LHCN-M2 (cell line): ENCODE measurements around the gene FGF1. TPM values are rescaled to one million over a fixed set of nuclear protein-coding genes. Genes with fewer than 3 reads are reported as not detected.

Experiments used
- DNase-seq: peaks from one replicate; pipeline ENCODE4 v3.0.0-alpha.2; 2012; ENCODE audit warnings: low read depth
- total RNA-seq: library from RNA; depleted of rRNA; stranded (reverse); fragments of >200 nt; gene quantifications from 2 replicates; pipeline ENCODE4 v1.2.3, GENCODE V29; 2014

The FGF1 gene
- total RNA-seq, 1 experiment from 2014 or later, result 4.8 TPM

GRCh38 chr5:142697356-142698255, 11.7 kb upstream of the FGF1 start:
- peak; percentile 74 for DNase-seq

GRCh38 chr5:142696379-142696778, 10.5 kb upstream of the FGF1 start:
- no peak for DNase-seq

DNA sequence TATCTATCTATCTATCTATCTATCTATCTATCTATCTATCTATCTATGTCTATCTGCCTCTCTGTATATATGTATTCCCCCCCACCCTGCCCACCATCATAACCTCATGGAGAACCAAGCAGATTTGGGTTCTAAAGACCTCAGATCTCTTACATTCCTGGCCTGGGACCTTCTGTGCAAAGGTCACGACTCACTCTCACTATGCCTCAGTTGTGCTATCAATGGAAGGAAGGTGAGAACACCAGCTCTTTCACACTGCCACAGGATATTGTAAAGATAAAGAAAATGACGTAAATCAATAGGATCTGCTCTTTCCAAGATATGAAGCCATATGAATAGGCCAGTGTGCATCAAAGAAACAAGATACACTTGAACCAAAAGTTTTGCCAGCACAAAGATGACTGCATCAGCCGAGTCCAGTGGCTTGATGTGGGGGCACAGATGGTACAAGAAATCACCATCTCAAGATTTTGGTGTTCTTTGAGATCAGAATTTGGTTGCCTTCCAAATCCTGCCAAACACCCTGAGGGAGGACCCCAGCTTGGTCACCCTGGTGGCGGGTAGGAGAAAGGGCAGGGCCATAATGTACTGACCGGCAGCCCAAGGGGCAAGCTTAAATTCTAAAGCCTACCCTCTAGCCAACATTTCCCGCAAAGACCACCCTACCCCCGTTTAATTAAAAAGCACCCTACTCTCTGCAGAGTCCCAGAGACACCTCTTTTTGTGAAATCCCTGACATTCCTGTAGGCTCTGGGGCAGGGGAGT, 8.4 kb upstream of the FGF1 start:
- DNase-seq, result no peak

DNA sequence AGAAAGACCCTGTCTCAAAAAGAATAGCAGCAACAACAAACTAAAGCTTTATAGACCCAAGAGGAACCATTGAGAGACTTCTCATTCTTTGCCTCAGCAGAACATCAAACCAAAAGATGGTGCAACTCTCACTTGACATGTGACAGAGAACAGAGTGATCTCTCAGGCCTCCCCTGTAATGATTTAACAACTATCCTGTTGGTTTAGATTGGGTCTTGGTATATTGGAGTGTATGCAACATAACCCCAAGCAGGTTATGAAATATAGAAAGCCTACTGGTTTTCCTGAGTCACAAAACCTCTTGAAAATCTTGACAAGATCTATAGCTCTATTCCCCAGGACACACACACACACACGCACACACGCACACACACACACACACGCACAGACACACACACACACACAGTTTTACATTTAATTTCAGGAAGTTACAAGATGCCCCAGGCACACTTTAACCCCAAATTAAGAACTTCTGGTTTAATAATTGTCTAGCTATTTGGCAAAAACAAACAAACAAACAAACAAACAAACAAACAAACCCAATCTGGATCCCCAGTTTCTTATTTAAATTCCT, 6.5 kb upstream of the FGF1 start:
- no peak for DNase-seq

GRCh38 chr5:142690667-142691066, 4.8 kb upstream of the FGF1 start:
- no peak for DNase-seq

DNA sequence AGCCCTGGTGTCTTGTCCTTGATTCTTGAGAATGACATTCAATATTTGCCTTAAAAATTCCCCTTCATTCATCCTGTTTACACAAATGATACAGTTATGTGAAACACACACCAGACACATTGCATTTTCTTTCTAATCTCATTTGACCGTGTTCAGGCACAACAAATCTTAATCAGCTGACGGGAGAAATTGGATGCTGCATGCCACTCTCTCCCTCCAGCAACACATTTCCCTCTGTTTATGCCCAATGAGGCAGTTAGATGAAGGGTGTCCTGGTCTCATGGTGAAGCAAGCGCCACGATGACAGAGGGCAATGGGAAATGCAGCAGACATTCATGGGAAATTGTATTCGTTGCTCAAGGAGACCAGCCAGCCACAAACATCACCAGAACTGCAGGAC, 3.2 kb upstream of the FGF1 start:
- DNase-seq, result no peak

- no peak for DNase-seq
Observed at GRCh38 chr5:142688281-142688989, 2.5 kb upstream of the FGF1 start.

DNA sequence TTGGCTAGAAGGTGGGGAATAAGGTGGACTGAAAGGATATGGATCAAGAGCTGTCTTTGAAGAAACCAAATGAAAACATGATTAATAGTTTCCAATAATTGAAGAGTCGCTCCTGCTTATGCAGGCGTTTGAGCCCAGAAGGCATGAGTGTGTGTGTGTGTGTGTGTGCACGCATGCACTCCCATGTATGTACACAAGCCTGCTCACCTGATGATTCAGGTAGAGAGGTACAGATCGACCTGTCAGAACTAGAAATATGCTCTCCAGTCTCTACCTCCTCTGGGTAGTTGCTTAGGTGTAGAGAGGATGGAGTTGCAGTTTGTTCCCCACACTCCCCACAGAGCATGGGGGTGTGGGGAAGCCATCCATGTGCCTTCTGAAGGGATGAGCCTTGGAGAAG, 1.1 kb upstream of the FGF1 start:
- no peak for DNase-seq

- peak; percentile 51 for DNase-seq
Observed at GRCh38 chr5:142686210-142686734, 382 bp upstream of the FGF1 start.

DNA sequence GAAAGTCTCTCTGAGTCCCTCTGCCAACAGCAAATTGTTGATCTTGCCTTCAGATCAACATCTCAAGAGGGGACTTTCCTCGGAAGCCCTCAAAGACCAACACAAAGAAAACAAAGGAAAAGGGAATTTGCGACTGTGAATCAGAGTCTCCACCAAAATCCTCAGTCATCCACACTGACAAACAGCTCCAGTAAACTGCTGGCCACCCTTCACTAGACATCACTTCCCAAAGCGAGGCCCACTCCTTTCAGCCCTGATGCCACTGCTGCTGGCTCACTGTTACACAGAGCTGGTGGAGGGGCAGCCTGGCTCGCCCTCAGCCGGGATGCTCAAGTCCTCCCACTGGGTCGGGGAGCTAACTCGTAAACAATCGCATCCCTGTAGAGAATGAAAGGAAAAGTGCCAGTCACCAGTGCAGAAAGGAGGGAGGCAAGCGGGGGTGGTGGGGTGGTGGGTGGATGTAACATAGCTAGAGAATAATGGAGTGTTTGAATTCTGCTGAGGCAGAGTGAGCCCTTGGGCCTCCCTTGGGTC, 1.3 kb downstream of the FGF1 start:
- DNase-seq, result no peak

GRCh38 chr5:142683881-142684505, 1.9 kb downstream of the FGF1 start:
- no peak for DNase-seq

DNA sequence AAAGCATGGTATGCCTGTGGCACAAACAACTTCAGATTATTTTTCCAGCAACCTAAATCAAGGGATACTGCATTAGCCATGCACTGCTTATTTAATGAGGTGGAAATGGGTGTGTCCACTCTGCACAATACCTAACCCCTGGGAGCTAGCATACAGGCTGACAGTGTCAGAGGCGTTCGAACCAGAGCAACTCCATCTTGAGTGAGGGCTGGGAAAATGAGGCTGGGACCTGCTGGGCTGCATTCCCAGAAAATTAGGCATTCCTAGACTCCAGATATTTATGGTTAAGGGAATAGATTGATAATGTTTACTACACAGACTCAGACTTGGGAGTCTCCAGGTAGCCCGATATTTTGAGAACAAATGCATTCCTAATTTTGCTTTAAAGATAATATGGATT, 2.8 kb downstream of the FGF1 start:
- no peak for DNase-seq

DNA sequence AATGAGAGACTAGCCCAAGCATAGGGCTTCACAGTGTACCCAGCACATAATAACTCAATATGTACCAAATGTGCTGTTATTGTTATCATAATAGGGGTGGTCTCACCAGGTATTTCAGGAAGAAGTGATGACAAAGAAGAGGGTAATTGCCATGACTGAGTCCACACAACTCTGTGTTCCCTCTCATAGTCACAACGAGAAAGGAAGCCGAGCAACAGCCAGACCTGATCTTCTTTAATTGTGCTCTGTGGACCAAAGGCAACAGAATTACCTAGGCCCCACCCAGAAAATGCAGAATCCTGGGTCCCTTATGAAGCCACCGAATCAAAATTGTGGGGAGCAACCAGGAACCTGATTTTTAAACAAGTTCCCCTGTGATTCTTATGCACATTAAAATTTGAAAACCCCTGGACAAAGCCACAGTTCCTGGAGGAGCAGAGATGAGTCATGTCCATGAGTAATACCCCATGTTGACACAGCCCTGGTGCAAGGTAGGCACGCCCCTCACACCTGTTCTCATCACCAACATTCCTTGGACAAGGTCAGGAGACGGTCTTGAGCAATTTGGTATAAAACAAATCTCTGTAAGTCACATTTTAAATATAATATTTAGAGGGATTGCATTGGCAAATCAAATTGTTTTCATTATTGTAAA, 5.2 kb downstream of the FGF1 start:
- peak; percentile 95 for DNase-seq

GRCh38 chr5:142679744-142680143, 6.1 kb downstream of the FGF1 start:
- DNase-seq, result no peak

DNA sequence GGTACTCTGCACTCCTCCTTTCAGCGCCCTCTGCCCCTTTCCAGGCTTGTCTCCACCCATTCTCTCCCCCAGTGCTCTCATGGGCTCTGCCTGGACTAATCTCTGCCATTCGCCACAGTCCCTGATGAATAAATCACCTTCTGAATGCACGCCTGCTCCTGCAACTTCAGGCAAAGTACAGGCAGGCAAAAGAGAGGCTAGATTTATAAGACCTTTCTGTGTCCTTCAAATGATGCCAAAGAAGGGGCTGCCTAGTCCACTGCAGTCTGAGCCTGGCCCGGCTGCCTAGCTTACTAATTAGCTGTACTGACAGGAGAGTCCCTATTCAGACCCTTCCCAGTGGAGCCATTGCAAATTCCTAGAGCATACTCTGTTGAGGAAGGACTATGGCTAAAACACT, 7.4 kb downstream of the FGF1 start:
- DNase-seq, result no peak

- peak; percentile 65 for DNase-seq
Observed at GRCh38 chr5:142677198-142677597, 8.7 kb downstream of the FGF1 start.

DNA sequence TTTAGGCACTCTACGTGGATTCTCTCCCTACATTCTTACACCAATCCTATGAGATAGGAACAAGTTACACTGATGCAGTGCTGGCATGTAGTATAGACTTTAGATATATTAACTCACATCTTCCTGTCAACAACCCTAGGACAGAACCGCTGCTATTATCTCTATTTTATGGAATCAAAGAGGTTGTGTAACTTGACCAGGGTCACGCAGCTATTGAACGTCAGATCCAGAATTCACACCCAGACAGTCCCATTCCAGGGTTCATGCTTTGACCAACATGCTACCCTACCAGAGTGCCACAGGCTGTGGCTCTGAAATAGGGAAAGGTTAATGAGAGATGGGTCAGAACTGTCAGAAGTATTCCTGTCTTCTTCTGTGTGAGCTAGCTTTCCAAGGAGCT, 9.6 kb downstream of the FGF1 start:
- no peak for DNase-seq

DNA sequence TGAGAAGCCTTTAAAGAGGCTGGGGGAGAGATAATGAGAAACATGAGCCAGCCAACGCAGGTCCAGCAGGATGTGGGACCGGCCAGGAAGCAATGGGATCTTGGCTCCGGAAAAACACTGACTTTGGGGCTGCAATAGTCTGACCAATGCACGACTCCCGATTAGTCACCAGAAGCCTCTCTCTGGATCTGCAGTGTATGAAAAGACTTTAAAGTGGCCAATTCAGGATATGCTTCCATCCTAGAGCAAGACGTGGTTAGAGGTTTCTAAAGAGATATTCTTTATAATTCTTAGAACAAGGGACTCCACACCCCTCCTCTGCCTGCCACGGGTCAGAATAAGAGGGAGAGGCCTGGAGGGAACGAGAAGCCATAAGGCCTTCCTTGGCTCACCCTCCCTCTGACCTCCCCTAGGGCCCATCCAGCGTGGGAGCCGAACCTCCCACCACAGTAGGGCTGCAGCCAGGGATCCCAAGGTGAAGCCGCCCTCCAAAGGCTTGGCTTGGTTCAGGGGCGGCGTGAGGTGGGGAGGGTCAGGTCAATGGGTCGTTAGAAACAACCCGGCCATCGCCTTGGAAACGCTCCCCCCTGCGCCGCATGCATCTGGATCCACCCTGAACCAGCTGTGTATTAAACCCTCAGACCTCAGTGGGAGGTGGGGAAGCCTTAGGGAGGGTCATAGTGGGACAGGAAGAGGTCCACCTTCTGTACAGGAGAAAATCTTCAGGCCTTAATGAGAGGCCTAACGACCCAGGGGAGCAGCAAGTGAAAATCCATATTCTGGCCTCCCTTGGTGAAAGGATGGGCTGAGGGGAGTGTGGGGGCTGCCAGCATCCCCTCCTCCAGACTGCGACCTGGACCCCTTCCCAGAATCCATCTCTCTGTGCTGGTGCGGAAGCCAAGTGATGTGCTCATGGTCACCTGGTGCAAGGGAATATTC, 11.1 kb downstream of the FGF1 start:
- peak; percentile 87 for DNase-seq

- DNase-seq, result peak; percentile 89
Observed at GRCh38 chr5:142671801-142672200, 14.1 kb downstream of the FGF1 start.
